Fibroblast of skin of right quadriceps (primary cell): ENCODE data around the gene PELI3.
"Not testable (repeated sequence)": the region's sequence is repeated elsewhere in the genome, so short reads cannot be mapped to it uniquely, and the experiment has no call there.

Experiments
- DNase-seq: peaks from one replicate; pipeline ENCODE4 v3.0.0-alpha.2; 2013

PELI3 gene

DNA sequence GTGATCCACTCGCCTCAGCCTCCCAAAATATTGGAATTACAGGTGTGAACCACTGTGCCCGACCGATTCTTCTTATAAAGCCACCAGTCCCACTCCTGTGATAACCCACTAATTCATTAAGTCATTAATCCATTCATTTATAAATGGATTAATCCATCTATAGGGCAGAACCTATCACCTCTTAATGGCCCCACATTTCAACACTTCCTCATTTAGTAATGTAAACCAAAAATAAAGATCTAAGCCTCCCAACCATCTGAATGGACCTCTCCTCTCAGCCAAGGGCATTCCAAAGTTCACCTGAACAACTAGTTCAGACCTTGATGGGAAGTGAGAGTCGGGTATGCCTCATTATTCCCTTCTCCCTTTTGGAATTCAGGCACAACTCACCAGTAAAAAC is 18.2 kb upstream of the PELI3 start:
- DNase-seq = no peak

DNA sequence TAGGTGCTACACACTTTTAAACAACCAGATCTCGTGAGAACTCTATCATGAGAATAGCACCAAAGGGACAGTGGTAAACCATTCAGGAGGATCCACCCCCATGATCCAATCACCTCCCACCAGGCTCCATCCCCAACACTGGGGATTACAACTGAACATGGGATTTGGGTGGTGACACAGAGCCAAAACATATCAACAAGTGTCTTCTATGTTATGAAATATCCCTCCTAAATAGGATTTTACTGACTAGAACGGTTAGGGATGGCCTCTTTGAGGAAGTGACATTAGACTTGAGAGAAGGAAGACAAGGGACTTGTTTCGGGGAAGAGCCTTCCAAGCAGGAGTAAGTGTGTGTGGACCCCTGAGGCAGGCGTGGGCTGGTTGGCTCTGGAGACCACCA is 16.1 kb upstream of the PELI3 start:
- DNase-seq = no peak

DNA sequence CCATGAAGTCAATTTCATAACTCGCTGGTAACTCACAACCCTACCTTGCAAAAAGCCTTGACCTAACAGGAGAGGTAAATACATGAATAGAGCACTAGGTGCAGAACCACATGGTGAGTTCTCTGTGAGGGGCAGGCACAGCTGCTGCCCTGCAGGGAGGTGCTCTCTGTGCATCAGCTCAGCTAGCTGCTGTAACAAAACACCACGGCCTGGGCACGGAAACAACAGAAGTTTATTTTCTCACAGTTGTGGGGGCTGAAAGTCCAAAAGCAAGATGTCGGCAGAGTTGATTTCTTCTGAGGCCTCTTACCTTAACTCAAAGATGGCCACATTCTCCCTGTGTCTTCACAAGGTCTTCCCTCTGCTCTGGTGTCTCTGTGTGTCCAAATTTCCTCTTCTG is 15.0 kb upstream of the PELI3 start:
- DNase-seq = no peak

DNA sequence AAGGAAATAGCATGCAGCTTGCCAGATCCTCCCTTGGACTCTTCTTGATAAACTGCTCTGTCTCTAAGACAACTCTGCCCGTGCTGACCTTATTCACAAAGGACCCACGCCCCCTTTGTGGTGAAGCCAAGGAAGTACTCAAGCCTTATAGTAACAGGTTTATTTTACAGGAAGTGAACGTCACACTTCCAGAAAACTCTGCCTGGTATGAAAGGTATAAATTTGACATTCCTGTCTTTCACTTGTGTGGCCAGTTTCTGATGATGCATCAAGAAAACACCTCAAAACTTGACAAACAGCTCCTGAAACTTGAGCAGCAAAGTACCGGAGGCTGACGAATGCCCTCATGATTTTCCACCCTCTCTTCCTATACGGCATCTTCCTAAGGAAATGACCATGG is 12.5 kb upstream of the PELI3 start:
- no peak for DNase-seq

DNA sequence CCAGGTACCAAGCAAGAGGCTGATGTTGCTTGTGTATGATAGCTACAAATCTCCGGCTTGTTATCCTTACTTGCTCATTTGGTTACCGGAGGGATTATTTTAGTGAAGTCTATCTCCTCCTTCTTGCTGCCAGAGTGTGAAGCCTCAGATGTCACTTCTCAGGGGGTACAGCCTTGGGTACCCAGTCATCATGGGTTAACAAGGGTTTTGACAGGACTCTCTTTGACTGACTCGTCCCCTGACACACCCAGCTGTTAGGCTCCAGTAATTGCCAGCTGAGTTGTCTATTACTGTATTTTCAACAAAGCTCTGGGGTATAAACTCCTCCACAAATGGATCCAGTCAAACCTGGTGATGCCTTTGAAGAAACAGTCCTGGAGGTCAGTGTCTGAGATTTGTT is 11.9 kb upstream of the PELI3 start:
- DNase-seq = no peak

DNA sequence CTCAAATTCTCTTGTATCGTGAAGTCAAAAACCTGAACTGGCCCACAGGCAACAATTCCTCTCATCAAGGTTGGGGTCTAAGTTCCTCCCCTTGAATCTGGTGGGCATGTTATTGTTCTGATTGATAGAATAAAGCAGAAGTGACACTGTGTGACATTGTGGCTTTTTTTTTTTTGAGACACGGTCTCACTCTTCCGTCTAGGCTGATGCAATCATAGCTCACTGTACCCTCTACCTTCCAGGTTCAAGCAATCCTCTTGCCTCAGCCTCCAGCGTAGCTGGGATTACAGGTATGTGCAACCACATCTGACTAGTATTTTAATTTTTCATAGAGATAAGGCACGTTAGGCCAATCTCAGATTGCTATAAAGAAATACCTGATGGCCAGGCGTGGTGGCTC is 8.9 kb upstream of the PELI3 start:
- DNase-seq = no peak

DNA sequence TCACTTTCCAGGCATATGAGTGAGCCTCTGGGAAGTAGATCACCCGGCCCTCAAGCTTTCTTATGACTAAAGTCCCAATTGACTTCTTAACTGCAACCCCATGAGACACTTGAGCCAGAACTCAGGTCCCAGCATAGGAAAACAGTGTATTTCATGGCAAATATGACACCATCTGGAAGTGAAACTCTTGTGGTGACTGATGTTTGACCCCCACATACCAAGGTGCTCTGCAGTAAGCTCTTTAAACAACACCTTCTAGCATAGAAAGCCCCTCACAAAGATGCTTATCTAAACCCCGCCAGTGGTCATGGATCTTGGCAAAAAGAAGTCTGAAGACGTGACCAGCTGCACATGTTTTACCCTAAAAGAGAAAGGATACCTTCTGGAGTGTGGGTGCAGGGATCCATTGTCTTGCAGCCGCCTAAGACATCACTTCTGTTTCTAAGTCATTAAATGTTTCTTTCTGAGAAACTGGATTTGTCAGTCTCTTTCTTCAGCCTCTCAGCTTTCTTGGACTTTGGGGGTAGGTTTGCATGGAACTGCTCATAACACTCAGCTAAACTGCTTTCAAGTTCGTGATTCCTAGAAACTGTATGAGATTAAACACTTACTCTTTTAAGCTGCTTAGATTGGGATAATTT is 7.4 kb upstream of the PELI3 start:
- no peak for DNase-seq

DNA sequence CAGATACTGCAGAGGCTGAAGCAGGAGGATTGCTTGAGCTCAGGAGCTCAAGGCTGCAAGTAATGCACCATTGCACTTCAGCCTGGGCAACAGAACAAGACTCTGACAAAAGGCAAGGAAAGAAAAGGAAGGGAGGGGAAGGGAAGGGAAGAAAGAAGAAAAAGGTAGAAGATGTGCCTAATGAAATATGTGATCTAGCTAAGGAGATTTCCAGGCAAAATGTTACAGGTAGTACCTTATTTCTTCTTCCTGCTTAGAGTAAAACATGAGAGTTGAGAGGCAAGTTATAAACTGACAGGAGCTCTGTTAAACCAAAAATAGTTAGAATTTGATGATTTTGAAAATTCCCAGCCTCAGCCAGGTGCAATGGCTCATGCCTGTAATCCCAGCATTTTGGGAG is 4.7 kb upstream of the PELI3 start:
- no peak for DNase-seq

DNA sequence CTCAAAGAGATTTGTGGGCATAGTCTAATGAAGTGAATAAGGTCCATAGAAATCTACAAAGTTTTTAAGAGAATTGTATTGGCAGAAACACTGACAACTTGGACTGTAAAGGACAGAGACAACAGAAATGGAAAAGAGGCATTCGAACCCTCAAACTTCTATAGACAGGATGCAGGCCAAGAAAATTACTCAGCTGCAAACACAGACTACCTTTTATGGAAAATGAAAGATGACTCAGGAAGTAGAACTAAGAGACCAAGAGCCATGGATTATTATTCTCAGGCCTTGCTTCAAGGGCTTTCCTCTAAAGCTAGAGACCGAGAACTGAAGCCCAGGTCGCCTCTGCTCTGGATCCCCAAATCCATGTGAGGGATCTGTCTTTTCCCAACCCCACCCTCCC is 3.8 kb upstream of the PELI3 start:
- DNase-seq = no peak

DNA sequence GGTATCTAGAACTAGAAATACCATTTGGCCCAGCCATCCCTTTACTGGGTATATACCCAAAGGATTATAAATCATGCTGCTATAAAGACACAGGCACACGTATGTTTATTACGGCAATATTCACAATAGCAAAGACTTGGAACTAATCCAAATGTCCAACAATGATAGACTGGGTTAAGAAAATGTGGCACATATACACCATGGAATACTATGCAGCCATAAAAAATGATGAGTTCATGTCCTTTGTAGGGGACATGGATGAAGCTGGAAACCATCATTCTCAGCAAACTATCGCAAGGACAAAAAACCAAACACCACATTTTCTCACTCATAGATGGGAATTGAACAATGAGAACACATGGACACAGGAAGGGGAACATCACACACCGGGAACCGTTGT is 2.6 kb upstream of the PELI3 start:
- not testable (repeated sequence) for DNase-seq

DNA sequence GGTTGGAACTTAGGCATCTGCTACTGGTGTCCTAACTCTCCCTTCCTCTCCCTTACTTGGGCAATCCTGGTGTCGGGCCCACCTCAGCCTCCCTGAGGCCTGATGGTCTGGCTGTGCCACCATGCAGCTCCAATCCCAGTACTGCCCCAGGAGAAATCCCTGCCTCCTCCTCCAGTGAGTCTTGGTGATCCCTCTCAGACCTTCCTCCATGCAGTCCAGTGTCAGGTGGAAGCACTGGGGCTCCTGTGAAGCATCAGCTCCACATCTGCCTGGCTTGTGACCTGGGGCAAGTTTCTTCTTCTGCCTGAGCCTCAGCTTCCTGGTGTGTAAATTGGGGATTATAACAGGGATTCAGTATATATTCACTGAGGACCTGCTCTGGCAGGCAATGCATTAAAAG is 1.8 kb upstream of the PELI3 start:
- DNase-seq = no peak

DNA sequence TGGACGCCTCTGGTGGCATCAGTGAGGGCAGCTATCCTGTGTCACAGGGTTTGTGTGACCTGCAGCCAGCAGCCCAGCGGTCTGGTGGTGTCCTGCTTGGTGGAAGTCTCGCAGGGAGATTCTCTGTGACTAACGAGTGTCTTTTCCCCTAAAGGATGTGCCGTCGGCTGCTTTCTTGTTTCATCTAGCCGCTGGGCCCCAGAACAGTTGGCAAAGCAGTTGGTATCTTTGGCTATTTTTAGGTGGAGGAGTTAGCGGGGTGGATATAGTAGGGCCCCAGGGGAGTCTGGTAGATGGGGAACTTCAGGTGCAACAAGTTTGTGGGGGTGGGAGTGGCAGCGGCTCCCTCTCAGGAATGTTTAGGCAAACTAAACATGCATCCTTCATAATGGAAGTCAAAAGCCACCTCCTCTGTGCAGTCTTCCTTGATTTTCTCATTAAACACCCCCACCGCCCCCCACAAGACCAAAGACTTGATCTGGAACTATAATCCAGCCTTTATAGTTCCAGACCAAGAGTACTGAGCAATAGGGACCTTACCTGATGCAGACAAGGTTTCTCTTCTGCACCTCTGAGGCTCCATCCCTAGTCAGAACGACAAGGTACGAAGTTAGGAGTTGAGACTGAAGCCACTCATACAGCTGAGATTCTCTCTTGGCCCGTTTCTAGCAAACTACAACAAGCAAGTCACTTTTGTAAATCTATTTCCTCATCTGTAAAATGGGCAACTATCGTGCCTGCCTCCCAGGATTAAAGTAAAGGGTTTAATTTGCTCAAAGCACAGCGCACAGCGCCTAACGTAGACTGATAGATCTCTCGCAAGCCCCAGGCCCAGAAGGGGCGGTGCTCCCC is 1.1 kb upstream of the PELI3 start:
- no peak for DNase-seq

DNA sequence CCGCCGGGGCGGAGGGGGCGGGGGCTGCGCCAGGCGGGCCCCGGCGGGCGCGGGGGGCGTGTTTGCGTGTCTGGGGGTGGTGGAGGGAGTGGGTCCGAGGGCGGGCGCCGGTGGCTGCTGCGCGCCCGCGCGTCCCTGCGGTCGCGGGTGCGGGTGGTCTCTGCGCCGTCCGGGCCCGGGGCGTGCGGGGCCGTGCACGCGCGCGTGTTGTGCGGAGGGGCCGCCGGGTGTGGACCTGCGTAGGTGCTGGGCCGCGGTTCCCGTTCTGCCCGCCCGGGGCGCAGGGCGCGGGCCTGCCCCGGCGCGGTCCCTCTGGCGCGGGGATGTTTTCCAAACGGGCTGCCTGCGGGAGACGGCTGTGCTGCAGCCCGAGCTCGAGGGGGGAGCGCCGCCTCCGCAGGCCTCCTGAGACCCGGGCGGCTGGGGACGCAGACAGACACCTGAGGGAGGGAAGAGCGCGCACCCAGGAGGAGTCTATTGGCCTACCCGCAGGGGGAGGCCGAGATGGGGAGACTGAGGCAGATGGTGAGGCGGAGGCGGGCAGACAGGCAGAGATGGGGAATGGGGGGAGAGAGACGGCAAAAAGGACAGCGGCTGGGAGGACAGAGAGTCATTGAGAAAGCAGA is 442 bp downstream of the PELI3 start:
- no peak for DNase-seq

DNA sequence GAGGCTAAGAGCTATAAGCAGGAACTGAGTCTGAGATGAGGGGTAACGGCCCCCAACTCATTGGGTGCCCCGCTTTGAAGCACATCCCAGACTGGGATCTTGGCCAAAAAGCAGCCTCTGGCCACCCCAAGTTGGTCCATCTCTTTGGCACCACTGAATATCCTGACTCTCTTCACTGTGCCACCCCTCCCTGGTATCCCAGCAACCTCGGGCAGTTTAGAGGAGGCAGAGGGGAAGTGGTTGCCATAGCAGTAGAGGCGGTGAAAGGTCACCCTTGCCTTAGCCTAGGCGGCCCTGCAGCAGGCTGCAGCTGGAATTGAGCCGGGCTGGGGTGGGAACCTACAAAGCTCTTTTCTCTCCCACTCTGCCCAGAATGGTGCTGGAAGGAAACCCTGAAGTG is 1.1 kb downstream of the PELI3 start:
- DNase-seq = no peak

DNA sequence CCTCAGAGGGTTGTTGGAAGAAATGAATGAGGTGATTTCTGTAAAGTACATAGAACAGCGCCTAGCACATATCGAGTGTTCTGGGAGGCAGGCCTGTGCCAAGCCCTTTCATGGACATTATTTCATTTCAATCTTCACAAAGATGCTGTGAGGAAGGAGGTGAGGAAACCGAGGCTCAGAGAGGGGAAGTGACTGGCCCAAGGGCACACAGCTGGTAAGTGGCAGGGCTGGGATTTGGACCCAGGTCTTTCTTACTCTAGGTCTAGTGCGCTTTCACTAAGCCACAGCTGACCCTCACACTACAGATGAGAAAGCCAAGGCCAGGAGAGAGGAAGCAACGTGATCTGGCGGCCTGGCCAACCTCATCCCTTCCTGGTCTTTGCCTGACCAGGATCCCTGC is 2.0 kb downstream of the PELI3 start:
- DNase-seq = no peak

DNA sequence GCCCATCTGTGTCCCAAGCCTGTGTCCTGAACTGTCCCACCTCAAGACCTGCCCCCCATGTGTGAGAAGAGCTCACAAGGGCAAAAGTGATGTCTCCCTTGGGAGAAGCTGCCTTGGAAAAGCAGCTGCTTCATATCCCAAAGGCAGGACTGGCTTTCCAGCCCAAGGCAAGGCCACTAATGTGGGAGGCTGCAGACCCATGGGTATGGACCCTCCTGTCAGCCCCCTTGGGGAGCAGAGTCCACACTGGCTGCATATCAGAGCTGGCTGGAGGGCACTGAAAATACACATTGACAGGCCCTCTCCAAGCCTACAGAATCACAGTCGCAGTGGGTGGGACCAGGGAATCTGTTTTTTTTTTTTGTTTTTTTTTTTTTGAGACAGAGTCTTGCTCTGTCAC is 2.7 kb downstream of the PELI3 start:
- no peak for DNase-seq

DNA sequence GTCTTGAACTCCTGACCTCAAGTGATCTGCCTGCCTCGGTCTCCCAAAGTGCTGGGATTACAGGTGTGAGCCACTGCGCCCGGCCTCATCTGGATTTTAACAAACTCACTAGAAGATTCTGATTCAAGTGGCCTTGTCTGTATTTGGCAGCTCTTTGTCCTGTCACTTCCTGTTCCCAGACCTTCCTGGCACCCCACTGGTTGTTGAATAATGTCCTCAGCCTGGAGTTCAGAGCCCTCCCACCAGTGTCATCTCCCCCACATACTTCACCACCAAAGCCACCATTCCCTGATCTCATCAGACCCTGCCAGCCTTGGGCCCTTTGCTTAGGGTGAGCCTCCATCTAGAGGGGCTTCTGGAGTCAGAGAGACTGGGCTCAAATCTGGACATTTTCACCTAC is 3.3 kb downstream of the PELI3 start:
- no peak for DNase-seq

DNA sequence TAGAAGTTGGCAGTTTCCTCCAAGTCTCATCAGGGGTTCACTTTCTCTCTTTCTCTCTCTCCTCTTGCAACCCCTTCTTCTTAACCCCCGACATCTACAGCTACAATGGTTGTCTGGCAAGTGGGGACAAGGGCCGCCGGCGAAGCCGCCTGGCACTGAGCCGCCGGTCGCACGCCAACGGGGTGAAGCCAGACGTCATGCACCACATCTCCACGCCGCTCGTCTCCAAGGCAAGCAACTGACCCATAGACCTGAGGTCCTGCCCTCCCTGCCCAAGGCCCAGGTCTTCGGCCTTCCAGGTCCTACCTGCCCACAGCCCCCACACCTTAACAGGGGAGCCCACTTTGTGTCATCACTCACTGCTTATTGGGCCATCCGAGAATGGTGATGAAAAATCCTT is 4.4 kb downstream of the PELI3 start:
- DNase-seq = no peak

DNA sequence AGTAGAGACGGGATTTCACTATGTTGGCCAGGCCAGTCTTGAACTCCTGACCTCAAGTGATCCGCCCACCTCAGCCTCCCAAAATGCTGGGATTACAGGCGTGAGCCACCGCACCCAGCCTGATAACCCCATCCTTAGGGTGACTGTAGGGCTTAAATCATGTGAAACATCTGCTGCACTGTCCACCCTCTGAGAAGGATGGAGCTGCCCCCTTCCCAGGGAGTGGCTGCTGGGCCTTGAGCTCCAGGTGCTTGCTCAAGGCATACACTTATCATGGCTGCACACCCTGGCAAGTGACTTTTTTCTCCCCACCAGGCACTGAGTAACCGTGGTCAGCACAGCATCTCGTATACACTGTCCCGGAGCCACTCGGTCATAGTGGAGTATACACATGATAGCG is 5.3 kb downstream of the PELI3 start:
- DNase-seq = no peak

DNA sequence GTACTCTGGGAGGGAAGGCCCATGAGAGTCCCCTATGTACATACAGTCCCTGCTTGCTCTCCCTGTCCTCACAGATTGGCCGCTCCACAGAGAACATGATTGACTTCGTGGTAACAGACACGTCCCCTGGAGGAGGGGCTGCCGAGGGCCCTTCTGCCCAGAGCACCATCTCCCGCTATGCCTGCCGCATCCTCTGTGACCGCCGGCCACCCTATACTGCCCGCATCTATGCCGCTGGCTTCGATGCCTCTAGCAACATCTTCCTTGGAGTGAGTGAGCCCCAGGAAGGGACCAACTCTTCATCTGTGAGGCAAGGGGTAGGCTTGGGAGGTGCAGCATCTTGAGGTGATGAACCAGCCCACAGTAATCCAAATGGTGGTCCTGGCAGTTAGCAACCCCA is 6.5 kb downstream of the PELI3 start:
- no peak for DNase-seq

DNA sequence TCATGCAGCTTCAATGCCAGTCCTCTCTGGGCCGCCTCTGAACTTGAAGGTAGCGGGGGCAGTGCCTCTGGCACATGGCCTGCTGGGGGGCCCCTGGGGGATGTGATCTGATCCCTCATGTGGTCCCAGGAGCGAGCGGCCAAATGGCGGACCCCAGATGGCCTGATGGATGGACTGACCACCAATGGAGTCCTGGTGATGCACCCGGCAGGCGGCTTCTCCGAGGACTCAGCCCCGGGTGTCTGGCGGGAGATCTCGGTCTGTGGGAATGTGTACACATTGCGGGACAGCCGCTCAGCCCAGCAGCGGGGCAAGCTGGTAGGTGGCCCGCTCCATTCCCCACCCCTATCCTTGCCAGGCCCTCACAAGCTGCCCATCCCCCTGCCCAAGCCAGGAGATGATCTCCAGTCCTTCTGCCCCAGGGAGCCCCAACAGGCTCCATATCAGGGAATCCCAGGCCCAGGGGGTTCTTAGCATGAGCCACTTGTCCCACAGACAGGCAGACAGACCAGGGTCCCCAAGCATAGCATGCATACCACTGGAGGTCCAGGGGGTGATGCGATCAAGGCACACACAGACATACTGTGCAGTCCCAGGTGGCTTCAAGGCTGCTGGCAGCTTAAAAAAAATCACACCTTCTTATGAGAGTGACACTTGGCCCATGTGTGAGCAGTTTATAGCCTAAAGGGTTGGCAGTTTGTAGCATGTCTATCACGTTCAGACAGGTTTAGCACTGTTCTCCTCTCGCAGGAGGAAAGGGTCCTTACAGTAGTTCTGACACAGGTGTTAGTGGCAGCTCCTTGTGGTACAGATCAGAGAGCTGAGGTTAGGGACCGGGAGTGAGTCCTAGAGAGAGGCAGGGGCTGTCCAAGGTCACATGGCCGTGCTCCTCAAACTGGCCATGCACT is 7.2 kb downstream of the PELI3 start:
- no peak for DNase-seq

DNA sequence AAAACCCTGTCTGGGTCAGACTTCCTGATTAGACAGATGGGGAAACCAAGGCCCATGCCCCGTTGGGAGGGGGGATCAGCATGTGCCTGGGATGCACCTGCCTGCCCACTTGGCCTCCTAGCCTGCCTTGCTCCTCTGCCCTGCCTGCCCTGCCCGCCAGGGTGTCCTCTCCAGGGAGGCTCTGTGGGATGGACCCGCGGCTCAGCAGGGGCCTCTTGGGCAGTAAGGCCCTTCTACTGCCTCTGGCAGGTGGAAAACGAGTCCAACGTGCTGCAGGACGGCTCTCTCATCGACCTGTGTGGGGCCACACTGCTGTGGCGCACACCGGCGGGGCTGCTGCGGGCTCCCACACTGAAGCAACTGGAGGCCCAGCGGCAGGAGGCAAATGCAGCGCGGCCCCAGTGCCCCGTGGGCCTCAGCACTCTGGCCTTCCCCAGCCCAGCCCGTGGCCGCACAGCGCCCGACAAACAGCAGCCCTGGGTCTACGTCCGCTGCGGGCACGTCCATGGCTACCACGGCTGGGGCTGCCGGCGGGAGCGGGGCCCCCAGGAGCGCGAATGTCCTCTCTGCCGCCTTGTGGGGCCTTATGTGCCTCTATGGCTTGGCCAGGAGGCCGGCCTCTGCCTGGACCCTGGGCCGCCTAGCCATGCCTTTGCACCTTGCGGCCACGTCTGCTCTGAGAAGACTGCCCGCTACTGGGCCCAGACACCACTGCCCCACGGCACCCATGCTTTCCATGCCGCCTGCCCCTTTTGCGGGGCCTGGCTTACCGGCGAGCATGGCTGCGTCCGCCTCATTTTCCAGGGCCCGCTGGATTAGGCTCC is 8.9 kb downstream of the PELI3 start:
- DNase-seq = no peak
